Activated CD4-positive, alpha-beta T cell treated with anti-CD3 and anti-CD28 coated beads for 48 hours (primary cell): ENCODE data around the gene CELF4.

ENCODE experiments used
- DNase-seq: peaks from one replicate; pipeline ENCODE4 v3.0.0-alpha.2; 2020

The CELF4 gene

DNA sequence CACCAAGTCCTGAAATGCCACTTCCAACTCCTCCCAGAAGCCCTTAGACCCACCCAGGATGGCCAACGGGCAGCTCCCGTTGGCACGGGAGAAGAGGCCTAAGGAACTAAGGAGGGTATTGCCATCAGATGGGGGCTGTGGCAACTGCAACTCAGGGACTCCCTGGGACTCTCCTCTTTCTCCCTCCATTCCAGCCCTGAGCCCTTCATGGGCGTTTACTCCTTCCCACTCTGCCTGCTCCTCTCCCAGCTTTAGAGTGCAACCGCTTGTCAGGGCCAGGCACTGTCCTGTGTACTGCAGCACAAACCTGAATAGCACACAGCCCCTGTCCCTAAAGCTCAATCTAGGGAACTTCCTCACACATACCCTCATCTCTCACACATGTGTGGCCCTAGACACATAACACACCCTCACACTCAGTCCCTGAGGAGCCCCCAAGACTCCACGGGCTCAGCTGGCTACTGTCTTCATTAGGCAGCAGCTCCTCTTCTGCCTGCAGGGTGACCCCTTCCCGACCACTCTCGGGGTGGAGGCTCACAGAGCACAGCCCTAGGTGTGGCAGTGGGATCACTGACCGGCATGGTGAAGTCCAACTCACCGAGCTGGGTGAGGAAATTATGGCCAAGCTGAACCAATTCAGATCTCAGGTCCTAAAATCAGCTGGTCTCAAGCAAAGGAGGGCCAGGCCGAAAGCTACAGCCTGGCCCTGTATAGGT is 316.3 kb downstream of the CELF4 start:
- DNase-seq = no peak

DNA sequence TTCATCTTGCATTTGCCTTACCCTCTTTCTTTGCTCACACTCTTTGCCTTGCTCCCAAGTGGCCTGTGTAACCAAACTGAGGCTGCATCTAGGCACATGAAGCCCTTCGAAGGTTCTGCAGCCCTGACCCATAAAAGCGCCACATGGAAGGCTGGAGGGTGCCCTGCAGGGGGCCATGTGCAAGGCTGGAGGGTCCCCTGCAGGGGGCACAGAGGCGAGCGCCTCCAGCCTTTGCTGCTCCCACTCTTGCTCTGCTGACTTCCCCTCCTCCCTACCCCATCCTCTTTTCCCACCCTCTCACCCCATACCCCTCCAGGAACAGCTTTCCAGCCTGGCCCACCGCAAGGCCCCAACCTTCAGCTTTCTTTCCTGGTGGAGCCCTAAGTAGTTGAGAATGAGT is 317.3 kb downstream of the CELF4 start:
- no peak for DNase-seq

DNA sequence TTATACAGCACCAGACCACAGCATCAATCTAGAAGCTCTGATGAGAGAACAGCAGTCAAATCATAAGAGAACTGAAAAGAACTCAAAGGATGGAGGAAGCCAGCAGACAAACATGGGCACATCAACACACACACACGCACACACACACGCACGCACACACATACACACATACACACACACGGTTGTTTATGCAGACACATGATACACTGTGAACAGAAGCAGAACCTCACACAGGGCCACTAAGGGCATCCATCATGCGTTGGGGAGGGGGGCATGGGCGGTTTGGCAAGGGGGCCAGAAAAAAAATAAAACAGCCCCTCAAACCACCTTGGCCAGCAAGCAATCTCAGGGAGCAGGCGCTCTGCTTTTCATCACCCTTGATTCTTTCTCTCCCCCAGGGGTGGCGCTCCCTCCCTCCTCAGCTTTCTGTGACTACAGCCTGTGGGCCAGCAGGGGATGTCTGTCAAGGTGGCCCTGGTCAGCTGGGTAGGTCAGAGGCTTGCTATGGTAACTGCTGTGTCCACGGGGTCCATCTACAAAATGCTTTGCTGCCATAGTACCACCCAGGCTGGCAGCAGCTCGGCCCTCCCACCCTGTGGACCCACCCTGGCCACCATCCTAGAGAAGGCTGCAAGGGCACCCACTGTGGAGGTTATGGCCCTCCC is 318.0 kb downstream of the CELF4 start:
- no peak for DNase-seq

DNA sequence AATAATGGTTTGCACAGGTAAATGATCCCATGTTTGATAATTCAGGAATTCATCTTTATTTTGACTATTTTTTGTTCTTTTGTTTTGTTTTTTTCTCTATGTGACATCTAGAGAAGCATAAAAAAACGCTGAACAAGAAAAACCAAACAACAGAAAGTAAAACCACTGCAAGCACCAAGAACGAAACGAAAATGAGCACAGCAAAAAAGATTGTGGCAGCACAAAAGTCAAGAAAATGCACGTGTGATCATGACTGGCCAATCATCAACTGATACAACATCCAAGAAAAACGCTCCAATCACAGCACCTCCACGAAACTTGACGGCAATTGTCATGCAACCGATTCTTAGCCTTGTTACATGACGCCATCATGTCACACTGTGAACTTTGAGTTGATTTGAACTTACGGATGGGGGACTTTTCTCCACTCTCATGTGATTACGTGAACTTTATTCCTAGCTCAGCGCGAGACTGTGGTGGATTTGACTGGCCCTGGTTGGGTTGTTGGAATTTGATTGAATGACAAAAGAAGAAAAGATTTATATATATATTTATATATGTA is 318.7 kb downstream of the CELF4 start:
- no peak for DNase-seq

DNA sequence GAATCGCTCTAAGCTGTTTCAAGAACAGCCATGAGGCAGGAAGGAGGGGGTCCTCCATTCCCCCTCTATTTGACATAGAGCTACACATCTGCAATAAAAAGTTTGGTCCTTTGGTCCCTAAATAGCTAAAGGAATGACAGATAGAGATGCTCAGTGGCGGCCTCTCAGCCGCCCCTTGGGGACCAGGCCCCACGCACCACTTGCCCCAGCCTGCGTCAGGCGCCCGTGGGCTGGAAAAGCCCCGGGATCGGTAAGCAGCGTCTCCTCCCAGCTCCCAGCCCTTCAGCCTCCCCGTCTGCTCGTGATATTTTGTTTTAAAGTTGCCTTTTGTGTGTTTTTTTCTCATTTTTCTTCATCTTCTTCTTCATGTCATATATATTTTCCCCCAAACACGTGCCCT is 321.0 kb downstream of the CELF4 start:
- DNase-seq = no peak

DNA sequence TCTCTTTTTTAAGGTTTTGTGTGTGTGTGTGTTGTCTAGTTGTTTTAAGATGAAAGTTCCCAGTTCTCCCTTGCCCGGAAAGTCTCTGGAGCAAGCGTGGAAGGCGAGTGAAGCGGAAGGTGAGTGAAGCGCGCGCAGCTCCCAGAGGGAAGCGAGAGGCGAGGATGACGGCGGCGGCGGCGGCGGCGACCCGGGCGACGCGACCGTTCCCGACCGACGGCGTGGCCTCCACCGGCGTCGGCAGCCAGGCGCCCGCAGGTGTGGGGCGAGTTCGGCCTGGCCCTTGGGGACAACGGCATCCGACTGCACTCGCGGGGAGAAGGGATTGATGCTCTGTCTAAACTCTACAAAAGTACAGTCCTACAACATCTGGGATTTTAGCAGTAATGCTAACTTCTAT is 321.9 kb downstream of the CELF4 start:
- no peak for DNase-seq

DNA sequence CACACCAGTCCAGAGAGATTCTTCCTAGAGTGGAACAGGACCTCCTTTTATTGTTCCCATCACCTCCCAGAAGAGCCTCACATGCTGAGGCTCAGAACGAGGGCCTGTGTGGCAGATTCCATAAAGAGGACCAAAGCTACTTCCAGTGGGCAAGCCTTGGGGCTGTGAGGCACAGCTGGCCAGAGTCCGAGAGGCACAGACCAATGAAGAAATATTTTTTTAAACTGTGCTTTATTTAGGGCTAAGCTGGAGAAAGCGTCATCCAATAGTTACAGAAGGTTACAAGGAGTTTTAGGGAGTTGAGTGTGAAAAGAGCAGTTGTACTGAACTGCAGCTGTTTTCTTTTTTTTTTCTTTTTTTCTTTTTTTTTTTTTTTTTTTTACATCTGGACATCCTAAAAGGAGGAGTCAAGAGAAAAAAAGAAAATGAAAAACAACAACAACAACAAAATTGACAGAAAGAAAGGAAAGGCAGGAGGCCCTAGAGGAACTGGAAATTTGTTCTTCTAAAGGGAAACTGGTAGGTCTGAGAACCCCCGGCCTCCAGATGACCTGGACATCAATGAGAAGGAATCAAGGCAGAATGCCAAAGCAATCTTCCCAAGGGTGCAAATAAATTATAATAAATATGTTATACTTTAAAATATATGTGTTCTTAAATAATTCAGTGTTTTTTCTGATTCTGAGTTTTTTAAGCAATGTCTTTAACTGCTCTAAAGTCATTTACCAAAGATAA is 322.6 kb downstream of the CELF4 start:
- DNase-seq = no peak

DNA sequence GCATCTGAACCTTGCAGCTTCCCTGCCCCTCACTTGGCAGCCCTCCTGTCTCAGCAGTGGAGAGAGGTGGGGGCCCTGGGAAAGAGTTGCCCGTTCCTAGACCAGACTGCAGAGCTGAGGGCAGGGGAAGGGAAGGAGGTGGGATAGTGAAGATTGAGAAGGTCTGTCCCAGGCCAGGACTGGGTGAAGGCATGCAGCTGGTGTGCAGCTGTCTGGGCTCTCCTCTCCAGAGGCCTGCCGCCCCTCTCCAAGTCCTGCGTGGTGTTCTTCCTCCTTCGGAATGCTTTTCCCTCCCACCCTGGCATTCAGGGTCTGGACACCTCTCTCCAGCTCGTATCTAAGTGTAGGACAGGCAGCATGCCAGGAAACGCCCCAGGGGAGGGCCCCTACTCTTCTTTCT is 323.5 kb downstream of the CELF4 start:
- DNase-seq = no peak

DNA sequence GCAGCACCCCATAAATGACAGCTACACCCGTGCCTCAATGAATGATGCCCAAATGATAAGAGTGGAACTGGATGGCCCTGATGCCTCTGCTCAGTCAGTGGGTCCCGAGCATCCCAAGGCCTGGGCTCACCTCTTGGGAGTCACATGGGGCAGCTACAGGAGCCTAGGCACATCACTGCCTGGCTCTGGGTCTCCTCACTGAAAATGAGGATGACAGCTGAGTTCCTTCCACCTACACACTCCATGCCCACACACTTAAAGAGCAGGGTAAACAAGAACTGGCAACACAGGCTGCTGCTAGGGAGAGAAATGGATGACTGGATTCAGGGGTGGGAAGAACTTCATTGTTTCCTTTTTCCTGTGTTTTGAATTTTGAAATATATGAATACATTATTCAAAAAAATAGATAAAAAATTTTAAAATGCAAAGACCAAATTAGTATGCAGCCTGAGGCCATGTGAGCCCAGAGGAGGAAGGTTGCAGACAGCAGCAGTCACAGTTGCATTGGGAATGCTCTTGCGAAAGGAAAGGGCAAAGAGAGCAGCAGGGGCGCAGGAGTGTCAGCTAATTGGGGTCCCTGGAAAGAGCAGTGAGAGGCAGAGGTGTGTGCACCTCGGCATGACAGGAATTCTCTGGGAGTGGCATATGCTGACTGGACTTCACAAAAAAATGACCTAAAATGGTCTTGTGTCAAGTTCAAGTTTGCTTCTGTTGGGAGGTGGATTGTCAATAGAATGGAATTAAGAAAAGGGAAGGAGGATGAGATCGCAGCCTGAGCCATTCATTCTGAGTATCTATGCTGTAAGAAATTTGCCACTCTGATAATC is 327.1 kb downstream of the CELF4 start:
- DNase-seq = no peak

DNA sequence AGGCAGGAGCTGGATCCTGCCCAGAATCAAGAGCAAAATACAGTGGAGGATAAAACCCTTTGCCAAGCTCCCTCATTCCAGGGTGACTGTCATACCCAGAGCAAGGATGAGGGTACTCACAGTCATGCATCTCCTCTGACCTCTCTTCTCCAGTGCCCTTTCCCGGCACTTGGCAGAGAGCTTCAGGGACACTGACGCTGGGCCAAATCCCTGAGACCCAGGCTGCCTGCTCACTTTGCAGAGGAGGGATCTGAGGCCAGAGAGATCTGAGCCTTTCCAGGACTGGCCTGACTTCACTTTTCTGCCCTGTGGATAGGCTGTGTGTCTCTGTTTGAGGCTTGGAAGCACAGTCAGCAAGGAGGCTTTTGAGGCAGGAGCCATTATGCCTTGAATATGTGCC is 330.0 kb downstream of the CELF4 start:
- DNase-seq = no peak

DNA sequence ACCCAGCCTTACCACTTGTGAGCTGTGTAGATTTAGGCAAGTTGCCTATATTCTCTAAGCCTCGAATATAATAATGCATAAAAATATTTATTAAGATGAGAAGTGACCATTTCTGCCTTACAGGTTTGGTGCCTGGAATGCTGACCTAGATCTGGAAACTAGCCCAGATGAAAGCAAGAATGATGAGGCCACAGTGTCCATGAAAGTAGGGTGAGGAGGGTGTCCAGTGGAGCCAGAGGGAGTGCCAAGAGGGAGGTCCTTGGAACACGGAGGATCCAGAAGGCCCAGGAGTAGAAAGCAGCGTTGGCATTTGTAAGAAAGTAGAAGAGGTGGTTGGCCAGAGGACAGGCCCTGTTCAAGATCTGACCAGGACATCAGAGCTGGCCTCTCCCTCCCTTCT is 334.3 kb downstream of the CELF4 start:
- no peak for DNase-seq

DNA sequence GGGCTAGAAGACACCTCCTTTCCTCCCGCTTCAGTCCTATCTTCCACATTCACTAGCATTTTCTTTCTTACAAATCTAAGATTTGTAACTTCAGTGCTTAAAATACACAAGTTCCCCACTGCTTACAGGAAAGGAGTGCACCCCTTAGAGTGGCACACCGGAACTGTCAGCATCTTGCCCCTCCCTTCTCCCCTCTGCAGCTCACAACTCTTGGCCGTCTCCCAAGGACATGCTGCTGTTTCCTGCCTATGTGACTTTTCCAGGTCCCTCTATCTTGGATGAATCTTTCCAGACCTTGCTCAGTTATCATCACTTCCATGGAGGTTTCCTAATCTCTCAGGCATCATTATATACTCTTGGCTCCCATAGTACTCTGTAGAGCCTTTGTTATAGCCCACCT is 334.8 kb downstream of the CELF4 start:
- DNase-seq = no peak

DNA sequence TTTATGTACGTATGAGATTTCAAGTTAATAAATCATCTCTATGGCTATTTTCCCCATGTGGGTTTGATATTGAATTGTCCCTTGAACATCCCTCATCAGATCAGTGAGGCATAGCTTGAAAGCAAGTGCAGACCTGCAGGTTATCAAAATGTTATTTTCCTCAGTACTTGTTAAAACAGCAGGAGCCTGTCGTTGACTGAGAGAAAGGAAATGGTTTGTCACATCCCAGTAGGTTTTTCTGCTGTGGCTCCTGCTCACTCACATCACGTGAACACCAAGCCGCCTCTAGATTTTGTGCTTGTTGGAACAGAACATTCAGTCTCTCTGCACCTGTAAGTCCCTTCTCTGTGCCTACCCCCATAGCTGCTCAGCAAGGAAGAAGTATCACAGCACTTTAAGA is 340.3 kb downstream of the CELF4 start:
- DNase-seq = no peak

DNA sequence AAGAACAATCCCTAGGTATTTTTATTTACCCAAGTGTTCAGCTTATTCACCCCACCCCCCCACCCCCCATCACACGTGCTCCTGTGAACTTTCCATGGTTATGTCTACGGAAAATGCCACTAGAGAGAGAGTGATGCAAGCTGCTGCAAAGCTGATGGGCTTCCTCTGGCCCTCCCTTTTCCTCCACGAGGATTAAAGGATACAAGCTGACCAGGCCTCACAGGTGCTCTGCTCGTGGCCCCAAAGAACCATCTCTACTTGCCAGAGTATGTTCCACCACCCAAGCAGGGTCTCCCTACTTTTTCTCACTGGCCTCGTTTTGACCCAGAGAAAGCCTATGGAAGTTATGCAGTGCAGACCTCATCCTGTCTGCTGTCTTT is 342.6 kb downstream of the CELF4 start:
- no peak for DNase-seq

DNA sequence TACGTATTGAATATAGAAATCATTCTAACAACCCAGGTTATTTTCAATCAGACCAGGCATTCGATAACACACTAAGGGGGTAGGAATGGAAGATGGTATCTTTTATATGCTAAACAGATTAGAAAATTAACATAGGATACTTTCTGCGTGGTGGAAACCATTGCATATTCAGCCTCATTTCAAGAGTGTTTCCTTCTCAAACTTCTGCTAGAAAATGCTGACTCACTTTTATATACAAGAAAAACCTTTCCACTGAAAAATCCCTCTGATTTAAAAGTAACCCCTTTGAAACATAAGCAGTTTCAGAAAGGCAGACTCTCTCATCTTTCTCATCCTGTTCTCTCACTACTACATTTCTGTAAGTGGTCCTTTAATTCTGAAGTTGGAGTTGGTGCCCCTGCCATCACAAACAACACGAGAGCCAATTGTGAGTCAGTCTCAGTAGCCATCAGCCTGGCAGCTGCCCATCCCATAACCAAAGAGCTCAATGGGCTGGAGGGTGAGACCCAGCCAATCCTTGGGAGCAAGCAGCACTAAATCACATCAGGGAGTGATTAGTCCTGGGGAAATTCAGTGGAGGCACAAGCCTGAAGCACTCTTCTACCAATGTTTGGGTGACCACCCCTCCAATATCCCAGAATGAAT is 343.1 kb downstream of the CELF4 start:
- DNase-seq = no peak

DNA sequence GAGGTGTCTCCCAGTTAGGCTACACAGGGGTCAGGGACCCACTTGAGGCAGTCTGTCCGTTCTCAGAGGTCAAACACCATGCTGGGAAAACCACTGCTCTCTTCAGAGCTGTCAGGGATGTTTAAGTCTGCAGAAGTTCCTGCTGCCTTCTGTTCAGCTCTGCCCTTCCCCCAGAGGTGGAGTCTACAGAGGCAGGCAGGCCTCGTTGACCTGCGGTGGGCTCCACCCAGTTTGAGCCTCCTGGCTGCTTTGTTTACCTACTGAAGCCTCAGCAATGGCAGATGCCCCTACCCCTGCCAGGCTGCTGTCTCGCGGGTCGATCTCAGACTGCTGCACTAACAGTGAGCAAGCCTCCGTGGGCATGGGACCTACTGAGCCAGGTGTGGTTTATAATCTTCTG is 346.3 kb downstream of the CELF4 start:
- no peak for DNase-seq

DNA sequence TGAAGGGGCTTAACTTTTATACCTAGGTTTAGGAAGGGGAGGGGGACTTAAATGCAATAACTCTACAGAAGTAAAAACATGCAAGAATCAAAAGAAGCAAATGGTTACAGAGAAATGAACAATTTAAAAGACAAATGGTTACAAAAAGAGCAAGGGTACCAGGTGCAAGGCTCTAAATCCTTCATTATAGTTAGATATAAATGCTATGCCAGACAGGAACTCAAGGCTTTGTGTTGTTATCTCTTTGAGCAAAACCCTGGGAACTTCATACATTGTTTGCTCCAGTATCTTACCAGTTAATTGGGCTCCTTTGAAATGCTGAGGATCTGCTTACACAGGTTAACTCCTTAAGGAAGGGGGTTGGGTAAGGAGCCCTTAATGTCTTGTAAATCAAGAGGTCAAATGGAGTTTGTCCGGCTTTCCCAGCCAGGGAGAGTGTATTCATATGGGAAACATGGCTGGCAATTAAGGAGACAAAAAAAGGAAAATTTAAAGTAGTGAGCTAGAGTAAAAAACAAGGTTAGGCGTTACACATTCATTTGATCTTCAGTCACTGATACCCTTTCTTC is 347.5 kb downstream of the CELF4 start:
- no peak for DNase-seq

DNA sequence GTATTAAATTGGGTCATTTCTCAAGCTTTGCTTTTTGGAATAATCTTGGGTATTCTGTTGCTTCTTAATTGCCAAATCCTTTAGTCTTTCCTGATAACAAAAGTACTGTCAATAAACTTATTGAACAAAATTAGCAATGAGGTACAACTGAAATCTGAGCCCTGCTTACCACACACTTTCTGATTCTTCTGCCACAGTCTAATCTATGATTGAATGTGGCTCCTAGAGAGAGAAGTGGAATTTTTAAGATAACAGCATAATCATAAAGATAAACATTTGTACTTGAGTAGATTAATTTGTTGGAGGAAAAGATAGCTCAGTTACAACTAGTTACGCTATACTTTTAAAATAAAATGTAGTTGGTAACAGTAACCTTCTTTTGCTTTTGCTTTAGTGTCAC is 354.8 kb downstream of the CELF4 start:
- DNase-seq = no peak

DNA sequence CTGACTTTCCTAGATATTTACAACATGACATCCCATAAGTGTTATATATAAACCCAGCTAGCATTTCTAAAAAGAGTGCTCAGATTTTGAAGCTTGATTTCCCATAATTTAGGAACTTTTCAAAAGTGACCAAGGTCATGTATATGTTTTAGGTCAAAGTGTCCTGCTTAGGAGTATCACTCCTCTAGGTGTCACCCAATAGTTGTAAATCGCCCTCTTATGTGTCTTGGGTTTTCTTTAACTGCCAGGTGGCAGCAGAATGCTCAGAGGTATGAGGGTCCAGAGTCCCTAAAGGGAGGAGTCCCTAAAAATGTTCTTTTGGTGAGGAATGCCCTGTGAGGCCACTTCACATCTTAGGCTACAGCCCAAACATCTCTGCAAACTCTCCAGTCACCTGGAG is 358.3 kb downstream of the CELF4 start:
- DNase-seq = no peak

DNA sequence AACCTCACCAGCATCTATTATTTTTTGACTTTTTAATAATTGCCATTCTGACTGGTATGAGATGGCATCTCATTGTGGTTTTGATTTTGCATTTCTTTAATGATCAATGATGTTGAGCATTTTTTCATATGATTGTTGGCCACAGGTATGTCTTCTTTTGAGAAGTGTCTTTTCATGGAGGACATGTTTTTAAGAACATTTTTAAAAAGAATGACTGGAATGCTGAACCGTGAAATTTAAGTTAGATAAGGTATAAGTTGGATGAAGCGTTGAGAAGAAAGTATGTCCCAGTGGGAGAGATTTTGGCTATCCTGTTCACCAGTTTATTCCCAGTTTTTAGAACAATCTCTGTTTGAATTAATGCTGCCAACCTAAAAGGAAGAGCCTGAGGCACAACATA is 365.9 kb downstream of the CELF4 start:
- DNase-seq = no peak
